Hematopoietic multipotent progenitor cell treated with erythropoietin and hydrocortisone succinate and interleukin-3 and kit ligand, for 15 days (in vitro differentiated cells): ENCODE data around the gene NRXN2.

Source experiments
- DNase-seq: peaks from one replicate; pipeline ENCODE4 v3.0.0-alpha.2; 2015; ENCODE audit warnings: low spot score

NRXN2 gene

GRCh38 chr11:64743591-64744543 lies 20.9 kb upstream of the NRXN2 start, which contains the start of gene RASGRP2:
Gene RASGRP2, minus strand, starts transcription at chr11:64744142. Its CDS starts 1,276 bp downstream, at chr11:64742866.
- DNase-seq, result no peak

GRCh38 chr11:64742889-64743590 lies 20.0 kb upstream of the NRXN2 start:
- peak; percentile 64 for DNase-seq

- DNase-seq, result no peak
Measured at GRCh38 chr11:64742087-64742888, 19.3 kb upstream of the NRXN2 start.

- no peak for DNase-seq
Measured at GRCh38 chr11:64741375-64742086, 18.5 kb upstream of the NRXN2 start.

- no peak for DNase-seq
Measured at GRCh38 chr11:64739871-64740270, 16.9 kb upstream of the NRXN2 start.

GRCh38 chr11:64736654-64737053 lies 13.7 kb upstream of the NRXN2 start:
- DNase-seq, result no peak

GRCh38 chr11:64735725-64736259 lies 12.8 kb upstream of the NRXN2 start:
- no peak for DNase-seq

- DNase-seq, result no peak
Measured at GRCh38 chr11:64734811-64735724, 12.1 kb upstream of the NRXN2 start.

GRCh38 chr11:64731601-64732000 lies 8.6 kb upstream of the NRXN2 start:
- DNase-seq, result no peak

GRCh38 chr11:64729851-64730382 lies 6.9 kb upstream of the NRXN2 start:
- DNase-seq, result no peak

- DNase-seq, result no peak
Measured at GRCh38 chr11:64728757-64729365, 5.9 kb upstream of the NRXN2 start.

GRCh38 chr11:64726867-64727530 lies 4.0 kb upstream of the NRXN2 start:
- DNase-seq, result no peak

GRCh38 chr11:64726211-64726641 lies 3.2 kb upstream of the NRXN2 start:
- no peak for DNase-seq

GRCh38 chr11:64724863-64725532 lies 2.0 kb upstream of the NRXN2 start:
- no peak for DNase-seq

GRCh38 chr11:64723907-64724862 lies 1.2 kb upstream of the NRXN2 start:
- no peak for DNase-seq

GRCh38 chr11:64722141-64723065 lies 594 bp downstream of the NRXN2 start:
- no peak for DNase-seq
